Smooth muscle cell (in vitro differentiated cells): ENCODE data around the gene DES. TPM values are rescaled to one million over a fixed set of nuclear protein-coding genes. Genes with fewer than 3 reads are reported as not detected.

Source experiments
- DNase-seq: peaks from one replicate; lab custom pipeline; 2025; ENCODE audit not compliant: unreplicated experiment; lab: John Stamatoyannopoulos, UW
- H2AFZ ChIP-seq: fragments of 200-600 bp; sonication (generic); 2 replicates; pipeline ENCODE4 v1.6.0; 2016; ENCODE audit warnings: antibody characterized with exemption, low read depth, mild to moderate bottlenecking
- H3F3A ChIP-seq: fragments of 200-600 bp; sonication (generic); 2 replicates; pipeline ENCODE4 v1.6.0; 2017; ENCODE audit warnings: antibody characterized with exemption, low read depth
- H3K27ac ChIP-seq: fragments of 200-600 bp; sonication (generic); 2 replicates; pipeline ENCODE4 v1.5.1; 2016; ENCODE audit warnings: low read depth, mild to moderate bottlenecking
- H3K27me3 ChIP-seq: fragments of 200-600 bp; sonication (generic); 2 replicates; pipeline ENCODE4 v1.6.1; 2016; ENCODE audit warnings: low read depth, mild to moderate bottlenecking
- H3K36me3 ChIP-seq: fragments of 200-600 bp; sonication (generic); 2 replicates; pipeline ENCODE4 v1.5.1; 2016; ENCODE audit warnings: low read depth
- H3K4me1 ChIP-seq: fragments of 200-600 bp; sonication (generic); 2 replicates; pipeline ENCODE4 v1.5.1; 2016; ENCODE audit warnings: low read depth
- H3K4me2 ChIP-seq: fragments of 200-600 bp; sonication (generic); 2 replicates; pipeline ENCODE4 v1.6.0; 2016; ENCODE audit warnings: mild to moderate bottlenecking
- H3K4me3 ChIP-seq: fragments of 200-600 bp; sonication (generic); 2 replicates; pipeline ENCODE4 v1.5.1; 2016; ENCODE audit warnings: mild to moderate bottlenecking
- H3K79me2 ChIP-seq: fragments of 200-600 bp; sonication (generic); 2 replicates; pipeline ENCODE4 v1.6.0; 2016; ENCODE audit warnings: low read depth, mild to moderate bottlenecking
- H3K9ac ChIP-seq: fragments of 200-600 bp; sonication (generic); 2 replicates; pipeline ENCODE4 v1.6.0; 2016; ENCODE audit warnings: low read depth
- H3K9me3 ChIP-seq: fragments of 200-600 bp; sonication (generic); replicated peaks from 2 replicates; pipeline ENCODE4 v1.5.1; 2016; ENCODE audit warnings: low read depth
- H4K20me1 ChIP-seq: fragments of 200-600 bp; sonication (generic); 2 replicates; pipeline ENCODE4 v1.6.0; 2016; ENCODE audit warnings: low read depth
- CTCF ChIP-seq: fragments of 200-600 bp; sonication (generic); IDR thresholded peaks from 2 replicates; pipeline ENCODE4 v1.5.1; 2017; ENCODE audit warnings: borderline replicate concordance, mild to moderate bottlenecking, antibody characterized with exemption; ENCODE audit not compliant: insufficient read depth, poor library complexity, severe bottlenecking
- WGBS: methylation state at CpG from one replicate; pipeline ENCODE4 v1.1.7; 2016; ENCODE audit warnings: low lambda C conversion rate; 5-methylcytosine and 5-hydroxymethylcytosine counted together
- polyA plus RNA-seq: library from polyadenylated mRNA; unstranded; fragments of >200 nt; fragmentation: Nextera tagmentation; extraction: Ambion mirVana; gene quantifications from 2 replicates; pipeline ENCODE4 v1.2.1, GENCODE V29; 2016
- total RNA-seq: library from RNA; depleted of rRNA; stranded (reverse); fragments of >200 nt; gene quantifications from 2 replicates; pipeline ENCODE4 v1.2.3, GENCODE V29; 2014

Gene DES
- total and polyA plus RNA-seq, 2 experiments from 2014 or later, result 103 to 109 TPM

- no peaks in the 10 kb centered on the region for H3K79me2 ChIP-seq
- DNase-seq, result peak; percentile 55
- peak overlapping the region; percentile 95 for H3K27ac ChIP-seq
- H2AFZ ChIP-seq, result no peak overlapping the region
- WGBS, result 55% methylated on average over 23 of the region's 23 CpGs
- no peaks in the 10 kb centered on the region for H3K9me3 ChIP-seq
- no peaks in the 10 kb centered on the region for H3K36me3 ChIP-seq
- H3F3A ChIP-seq, result peaks cover 12% of the 10 kb centered on the region
- H3K4me1 ChIP-seq, result peaks cover 16% of the 10 kb centered on the region
- no peaks in the 10 kb centered on the region for H4K20me1 ChIP-seq
- H3K27me3 ChIP-seq, result no peaks in the 10 kb centered on the region
- TF ChIP-seq CTCF, result no peak
- peak overlapping the region; percentile 65 for H3K4me2 ChIP-seq
- H3K4me3 ChIP-seq, result no peak overlapping the region
- peak overlapping the region; percentile 58 for H3K9ac ChIP-seq
Observed at GRCh38 chr2:219452361-219453317, 34.5 kb downstream of the DES start.

GRCh38 chr2:219453671-219454590, 35.8 kb downstream of the DES start:
- peak overlapping the region; percentile 95 for H3K27ac ChIP-seq
- H3F3A ChIP-seq, result peaks cover 12% of the 10 kb centered on the region
- 74% methylated on average over 7 of the region's 10 CpGs for WGBS
- peak overlapping the region; percentile 58 for H3K9ac ChIP-seq
- no peaks in the 10 kb centered on the region for H3K9me3 ChIP-seq
- no peak overlapping the region for H3K4me3 ChIP-seq
- H3K27me3 ChIP-seq, result no peaks in the 10 kb centered on the region
- DNase-seq, result peak; percentile 34
- no peak for TF ChIP-seq CTCF
- H3K36me3 ChIP-seq, result no peaks in the 10 kb centered on the region
- H4K20me1 ChIP-seq, result no peaks in the 10 kb centered on the region
- peaks cover 16% of the 10 kb centered on the region for H3K4me1 ChIP-seq
- H3K79me2 ChIP-seq, result no peaks in the 10 kb centered on the region
- H2AFZ ChIP-seq, result no peak overlapping the region
- H3K4me2 ChIP-seq, result peak overlapping the region; percentile 65

GRCh38 chr2:219455581-219455980, 37.4 kb downstream of the DES start:
- DNase-seq, result no peak
- no peak for TF ChIP-seq CTCF
- Histone ChIP-seq H3K27ac (no peak overlapping the region), H3K4me3 (no peak overlapping the region), H3K4me1 (peaks cover 30% of the 10 kb centered on the region), H4K20me1 (peaks cover 4% of the 10 kb centered on the region), H3K9ac (no peak overlapping the region), H3K4me2 (no peak overlapping the region), H3K79me2 (no peaks in the 10 kb centered on the region), H3F3A (peaks cover 12% of the 10 kb centered on the region), H2AFZ (no peak overlapping the region), H3K9me3 (no peaks in the 10 kb centered on the region), H3K27me3 (no peaks in the 10 kb centered on the region), H3K36me3 (no peaks in the 10 kb centered on the region)
- WGBS, result 99% methylated on average over 6 of the region's 6 CpGs
